ENCODE measurements around the gene TPD52L2.

TPD52L2 gene

DNA sequence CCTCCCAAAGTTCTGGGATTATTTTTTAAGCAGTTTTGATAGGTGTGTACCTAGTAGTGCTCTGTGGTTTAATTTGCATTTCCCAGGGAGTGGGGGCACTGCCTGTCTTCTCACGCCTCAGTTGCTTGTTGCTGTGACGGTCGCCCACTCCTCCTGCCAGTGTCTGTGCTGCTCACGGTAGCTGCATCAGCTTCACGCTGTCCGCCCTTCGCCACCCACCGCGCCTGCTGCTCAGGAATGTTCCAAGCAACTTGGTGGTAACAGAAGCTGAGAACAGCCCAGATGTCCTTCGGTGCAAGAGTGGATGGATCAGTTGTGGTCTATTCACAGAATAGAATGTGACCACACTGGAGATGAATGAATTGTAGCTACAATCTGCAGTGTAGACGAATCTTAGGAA lies 52.7 kb downstream of the TPD52L2 start:
- peak; percentile 42 for DNase-seq (ENCODE audit: extremely low read depth, insufficient read length)
- Histone ChIP-seq H3K36me3 (ENCODE audit: control insufficient read depth, insufficient read depth, low read length) (peaks cover 7% of the 10 kb centered on the region), H3K27me3 (replicated peaks; ENCODE audit: control insufficient read depth, insufficient read depth, low read length) (no peaks in the 10 kb centered on the region), H3K4me3 (replicated peaks; ENCODE audit: low read depth, low read length) (no peak overlapping the region)
- TF ChIP-seq, protein P1, sequence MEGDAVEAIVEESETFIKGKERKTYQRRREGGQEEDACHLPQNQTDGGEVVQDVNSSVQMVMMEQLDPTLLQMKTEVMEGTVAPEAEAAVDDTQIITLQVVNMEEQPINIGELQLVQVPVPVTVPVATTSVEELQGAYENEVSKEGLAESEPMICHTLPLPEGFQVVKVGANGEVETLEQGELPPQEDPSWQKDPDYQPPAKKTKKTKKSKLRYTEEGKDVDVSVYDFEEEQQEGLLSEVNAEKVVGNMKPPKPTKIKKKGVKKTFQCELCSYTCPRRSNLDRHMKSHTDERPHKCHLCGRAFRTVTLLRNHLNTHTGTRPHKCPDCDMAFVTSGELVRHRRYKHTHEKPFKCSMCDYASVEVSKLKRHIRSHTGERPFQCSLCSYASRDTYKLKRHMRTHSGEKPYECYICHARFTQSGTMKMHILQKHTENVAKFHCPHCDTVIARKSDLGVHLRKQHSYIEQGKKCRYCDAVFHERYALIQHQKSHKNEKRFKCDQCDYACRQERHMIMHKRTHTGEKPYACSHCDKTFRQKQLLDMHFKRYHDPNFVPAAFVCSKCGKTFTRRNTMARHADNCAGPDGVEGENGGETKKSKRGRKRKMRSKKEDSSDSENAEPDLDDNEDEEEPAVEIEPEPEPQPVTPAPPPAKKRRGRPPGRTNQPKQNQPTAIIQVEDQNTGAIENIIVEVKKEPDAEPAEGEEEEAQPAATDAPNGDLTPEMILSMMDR (IDR thresholded peaks at IDR 0.05; ENCODE audit: insufficient read depth, low read length, poor library complexity, severe bottlenecking): no peak

- peaks cover 5% of the 10 kb centered on the region for H3K36me3 ChIP-seq (ENCODE audit: control insufficient read depth, insufficient read depth, low read length)
- no peaks in the 10 kb centered on the region for H3K27me3 ChIP-seq (replicated peaks; ENCODE audit: control insufficient read depth, insufficient read depth, low read length)
- DNase-seq (ENCODE audit: extremely low read depth, insufficient read length): no peak
- TF ChIP-seq, protein P1 (IDR thresholded peaks at IDR 0.05; ENCODE audit: insufficient read depth, low read length, poor library complexity, severe bottlenecking): no peak
- no peak overlapping the region for H3K4me3 ChIP-seq (replicated peaks; ENCODE audit: low read depth, low read length)
These were observed 54.1 kb downstream of the TPD52L2 start for GRCh38 chr20:63919130-63919529.

- H3K27me3 ChIP-seq (replicated peaks; ENCODE audit: control insufficient read depth, insufficient read depth, low read length): no peaks in the 10 kb centered on the region
- TF ChIP-seq, protein P1 (IDR thresholded peaks at IDR 0.05; ENCODE audit: insufficient read depth, low read length, poor library complexity, severe bottlenecking): no peak
- no peak for DNase-seq (ENCODE audit: extremely low read depth, insufficient read length)
- H3K4me3 ChIP-seq (replicated peaks; ENCODE audit: low read depth, low read length): no peak overlapping the region
- peaks cover 5% of the 10 kb centered on the region for H3K36me3 ChIP-seq (ENCODE audit: control insufficient read depth, insufficient read depth, low read length)
These were observed 55.2 kb downstream of the TPD52L2 start for GRCh38 chr20:63920226-63920625.

DNA sequence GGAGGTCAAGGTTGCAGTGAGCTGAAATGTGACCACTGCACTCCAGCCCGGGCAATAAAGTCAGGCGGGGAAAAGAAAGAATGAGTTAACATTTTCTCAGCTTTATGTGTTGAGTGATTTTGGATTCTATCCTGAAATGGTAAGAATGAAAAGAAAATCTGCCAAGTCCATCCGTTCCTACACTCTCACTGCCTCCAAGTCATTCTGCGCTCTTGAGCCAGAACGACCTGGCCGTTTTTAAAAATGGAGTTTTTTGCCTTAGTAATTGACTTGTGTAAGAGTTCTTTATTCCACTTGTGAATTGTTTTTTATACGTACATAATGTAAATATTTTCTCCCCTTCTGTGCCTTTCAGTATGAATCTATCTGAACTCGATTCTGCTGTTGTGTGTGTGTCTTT lies 58.6 kb downstream of the TPD52L2 start:
- TF ChIP-seq, protein P1 (IDR thresholded peaks at IDR 0.05; ENCODE audit: insufficient read depth, low read length, poor library complexity, severe bottlenecking): no peak
- Histone ChIP-seq H3K36me3 (ENCODE audit: control insufficient read depth, insufficient read depth, low read length) (peaks cover 14% of the 10 kb centered on the region), H3K27me3 (replicated peaks; ENCODE audit: control insufficient read depth, insufficient read depth, low read length) (no peaks in the 10 kb centered on the region), H3K4me3 (replicated peaks; ENCODE audit: low read depth, low read length) (no peak overlapping the region)
- no peak for DNase-seq (ENCODE audit: extremely low read depth, insufficient read length)

DNA sequence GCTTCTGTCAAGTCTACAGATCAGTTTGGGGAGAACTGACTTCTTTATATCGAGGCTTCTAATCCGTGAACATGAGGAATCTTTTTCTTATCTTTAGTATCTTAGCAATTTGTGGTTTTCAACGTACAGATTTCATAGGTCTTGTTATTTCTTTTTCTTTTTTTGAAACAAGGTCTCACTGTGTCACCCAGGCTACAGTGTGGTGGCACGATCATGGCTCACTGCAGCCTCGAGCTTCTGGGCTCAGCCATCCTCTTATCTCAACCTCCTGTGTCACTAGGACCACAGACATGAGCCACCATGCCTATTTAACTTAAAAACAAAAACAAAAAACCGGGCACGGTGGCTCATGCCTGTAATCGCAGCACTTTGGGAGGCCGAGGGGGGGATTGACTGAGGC lies 59.2 kb downstream of the TPD52L2 start:
- TF ChIP-seq, protein P1 (IDR thresholded peaks at IDR 0.05; ENCODE audit: insufficient read depth, low read length, poor library complexity, severe bottlenecking): no peak
- DNase-seq (ENCODE audit: extremely low read depth, insufficient read length): no peak
- no peak overlapping the region for H3K4me3 ChIP-seq (replicated peaks; ENCODE audit: low read depth, low read length)
- no peaks in the 10 kb centered on the region for H3K27me3 ChIP-seq (replicated peaks; ENCODE audit: control insufficient read depth, insufficient read depth, low read length)
- peaks cover 18% of the 10 kb centered on the region for H3K36me3 ChIP-seq (ENCODE audit: control insufficient read depth, insufficient read depth, low read length)

DNA sequence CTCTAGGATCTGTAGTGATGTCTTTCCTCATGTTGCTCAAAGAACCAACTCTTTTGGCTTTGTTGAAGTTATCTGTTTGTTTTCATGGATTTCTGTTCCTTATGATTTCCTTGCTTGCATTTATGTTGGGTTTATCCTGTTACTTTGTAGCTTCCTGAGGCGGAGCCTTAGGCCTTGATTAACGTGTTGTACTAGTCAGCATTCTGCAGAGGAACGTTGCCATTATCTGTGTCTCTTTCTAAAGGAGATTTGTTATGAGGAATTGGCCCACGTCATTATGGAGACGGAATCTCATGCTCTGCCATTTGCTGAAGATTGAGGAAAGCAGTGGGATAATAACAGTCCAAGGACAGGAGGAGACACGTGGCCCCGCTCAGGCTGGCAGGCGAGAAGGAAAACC lies 61.2 kb downstream of the TPD52L2 start:
- TF ChIP-seq, protein P1 (IDR thresholded peaks at IDR 0.05; ENCODE audit: insufficient read depth, low read length, poor library complexity, severe bottlenecking): no peak
- no peak overlapping the region for H3K4me3 ChIP-seq (replicated peaks; ENCODE audit: low read depth, low read length)
- no peaks in the 10 kb centered on the region for H3K27me3 ChIP-seq (replicated peaks; ENCODE audit: control insufficient read depth, insufficient read depth, low read length)
- peaks cover 24% of the 10 kb centered on the region for H3K36me3 ChIP-seq (ENCODE audit: control insufficient read depth, insufficient read depth, low read length)
- DNase-seq (ENCODE audit: extremely low read depth, insufficient read length): no peak
